Retinal pigment epithelial cell (primary cell): Measurements from ENCODE around the gene LPAR2.

Source experiments
- DNase-seq: peaks from one replicate; pipeline ENCODE4 v3.0.0-alpha.2; 2010; ENCODE audit warnings: low read depth
- H3K4me3 ChIP-seq: 2 replicates; pipeline ENCODE4 v1.5.1; 2011; ENCODE audit warnings: mild to moderate bottlenecking, low read length, control low read depth, moderate library complexity
- TF ChIP-seq, protein P1 (sequence below): conservative IDR thresholded peaks from 2 replicates; pipeline ENCODE4 v1.5.1; 2011; ENCODE audit warnings: low read depth, low read length, control low read depth, inconsistent platforms

Gene LPAR2

DNA sequence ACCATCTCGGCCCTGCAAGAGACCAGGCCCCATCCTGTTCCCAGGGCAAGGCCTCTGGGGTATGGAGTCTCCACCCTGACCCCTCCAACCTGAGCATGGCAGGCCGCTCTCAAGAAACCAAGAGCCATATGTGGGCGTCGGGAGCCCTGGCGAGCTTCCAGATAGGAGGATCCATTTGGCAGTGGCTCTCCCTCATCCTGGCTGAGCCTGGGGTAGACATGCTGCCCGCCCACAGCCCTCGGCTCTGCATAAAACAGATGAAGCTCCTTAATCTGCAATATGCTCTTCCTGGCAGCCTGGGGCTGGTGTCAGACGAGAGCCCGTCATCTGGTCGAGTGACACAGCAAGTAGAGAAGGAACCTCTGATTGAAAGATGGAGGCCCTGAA, 29.4 kb upstream of the LPAR2 start:
- H3K4me3 ChIP-seq: no peak overlapping the region
- TF ChIP-seq, protein P1, sequence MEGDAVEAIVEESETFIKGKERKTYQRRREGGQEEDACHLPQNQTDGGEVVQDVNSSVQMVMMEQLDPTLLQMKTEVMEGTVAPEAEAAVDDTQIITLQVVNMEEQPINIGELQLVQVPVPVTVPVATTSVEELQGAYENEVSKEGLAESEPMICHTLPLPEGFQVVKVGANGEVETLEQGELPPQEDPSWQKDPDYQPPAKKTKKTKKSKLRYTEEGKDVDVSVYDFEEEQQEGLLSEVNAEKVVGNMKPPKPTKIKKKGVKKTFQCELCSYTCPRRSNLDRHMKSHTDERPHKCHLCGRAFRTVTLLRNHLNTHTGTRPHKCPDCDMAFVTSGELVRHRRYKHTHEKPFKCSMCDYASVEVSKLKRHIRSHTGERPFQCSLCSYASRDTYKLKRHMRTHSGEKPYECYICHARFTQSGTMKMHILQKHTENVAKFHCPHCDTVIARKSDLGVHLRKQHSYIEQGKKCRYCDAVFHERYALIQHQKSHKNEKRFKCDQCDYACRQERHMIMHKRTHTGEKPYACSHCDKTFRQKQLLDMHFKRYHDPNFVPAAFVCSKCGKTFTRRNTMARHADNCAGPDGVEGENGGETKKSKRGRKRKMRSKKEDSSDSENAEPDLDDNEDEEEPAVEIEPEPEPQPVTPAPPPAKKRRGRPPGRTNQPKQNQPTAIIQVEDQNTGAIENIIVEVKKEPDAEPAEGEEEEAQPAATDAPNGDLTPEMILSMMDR: no peak
- DNase-seq: no peak

DNA sequence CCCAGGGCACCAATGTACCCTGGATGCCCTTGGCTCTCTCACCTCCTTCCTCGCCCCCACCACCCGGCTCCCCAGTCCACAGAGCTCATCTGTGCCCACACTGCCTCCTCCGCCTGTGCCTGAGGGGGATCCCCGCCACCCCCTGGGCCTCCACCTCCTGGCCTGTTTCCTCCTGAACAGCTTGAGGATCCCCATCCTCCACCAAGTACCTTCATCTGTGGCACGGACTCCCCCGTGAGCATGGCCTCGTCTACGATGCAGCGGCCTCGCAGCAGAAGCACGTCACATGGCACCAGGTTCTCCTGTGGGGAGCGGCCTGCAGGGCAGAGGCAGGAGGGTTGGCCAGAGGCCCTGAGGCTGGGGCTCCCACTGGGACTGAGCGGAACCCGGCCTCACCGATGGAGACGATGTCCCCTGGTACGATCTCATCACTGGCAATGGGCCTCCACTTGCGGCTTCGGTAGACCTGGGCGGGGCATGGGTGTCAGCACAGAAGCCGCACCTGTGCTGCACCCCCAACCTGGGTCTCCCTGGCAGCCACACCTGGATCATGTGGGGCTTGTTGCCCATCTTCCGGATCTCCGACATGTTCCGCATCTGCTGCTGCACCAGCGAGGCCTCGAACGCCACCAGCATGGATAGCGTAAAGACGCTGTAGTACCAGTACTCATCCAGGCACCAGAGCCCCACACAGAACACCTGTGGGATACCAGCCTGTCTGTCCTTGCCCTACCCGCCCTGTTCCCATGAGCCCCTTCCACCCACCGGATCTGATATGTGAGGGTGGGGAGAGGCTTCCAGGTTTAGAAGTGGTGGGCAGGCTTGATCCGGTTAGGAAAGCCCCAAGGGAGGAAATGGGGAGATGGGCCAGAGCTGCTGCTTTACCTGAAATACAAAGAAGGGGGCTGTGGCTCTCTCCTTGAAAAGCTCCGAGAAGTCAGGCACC, 28.7 kb upstream of the LPAR2 start:
- H3K4me3 ChIP-seq: no peak overlapping the region
- no peak for DNase-seq
- TF ChIP-seq, protein P1: no peak

DNA sequence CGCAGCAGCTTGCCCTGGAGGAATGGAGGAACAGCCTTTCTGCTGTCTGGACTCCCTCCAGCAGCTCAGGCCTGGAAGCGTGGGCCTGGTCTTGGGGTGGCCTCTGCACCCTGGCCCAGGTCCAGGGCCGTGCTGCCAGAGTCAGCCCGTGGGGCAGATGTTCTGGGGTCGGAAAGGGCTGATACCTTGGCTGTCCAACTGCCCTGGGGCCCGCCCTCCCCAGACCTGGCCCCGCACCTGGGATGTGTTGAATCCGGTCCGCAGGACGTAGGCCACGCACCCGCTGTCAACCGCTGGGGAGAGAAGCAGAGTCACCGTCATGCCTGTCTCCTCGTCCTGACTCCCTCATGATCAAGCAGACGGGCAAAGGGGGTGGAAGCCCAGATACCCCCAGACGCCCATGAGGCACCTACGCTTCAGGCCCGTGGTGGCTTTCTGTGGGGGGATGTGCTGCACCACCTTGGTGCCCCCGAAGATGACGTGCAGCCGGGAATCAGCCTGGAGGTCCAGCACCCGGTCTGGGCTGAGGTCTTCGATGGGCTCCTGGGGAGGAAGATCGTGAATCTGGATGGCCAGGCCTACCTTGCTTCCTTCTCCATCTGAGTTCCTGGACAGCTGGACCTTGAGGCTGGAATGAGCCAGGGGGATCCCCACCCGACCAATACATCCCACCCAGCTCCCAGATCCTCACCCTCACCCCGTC, 27.8 kb upstream of the LPAR2 start:
- H3K4me3 ChIP-seq: no peak overlapping the region
- TF ChIP-seq, protein P1: no peak
- no peak for DNase-seq

DNA sequence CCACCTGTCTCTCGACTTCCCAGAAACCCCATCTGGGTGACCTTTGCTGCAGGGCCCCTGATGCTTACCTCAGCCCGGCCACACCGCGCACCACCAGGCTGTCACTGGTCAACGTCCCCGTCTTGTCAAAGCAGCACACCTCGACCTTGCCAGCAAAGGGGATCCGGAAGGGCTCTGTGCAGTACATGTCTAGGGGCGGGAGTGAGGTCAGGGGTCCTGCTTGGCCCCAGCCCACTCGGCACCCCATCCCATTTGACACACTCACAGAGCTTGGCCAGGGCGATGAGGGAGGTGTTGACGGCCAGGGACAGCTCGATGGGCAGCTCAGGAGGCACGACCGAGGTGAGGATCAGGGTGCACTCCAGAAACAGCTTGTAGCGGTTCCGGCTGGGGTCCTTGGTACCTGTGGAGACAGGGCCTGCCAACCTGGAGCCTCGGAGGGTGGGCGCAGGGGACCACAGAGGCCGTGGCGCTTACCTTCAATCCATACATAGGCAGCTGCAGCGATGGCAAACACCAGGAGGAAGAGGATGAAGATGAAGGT, 27.1 kb upstream of the LPAR2 start:
- TF ChIP-seq, protein P1: no peak
- H3K4me3 ChIP-seq: no peak overlapping the region
- DNase-seq: no peak

DNA sequence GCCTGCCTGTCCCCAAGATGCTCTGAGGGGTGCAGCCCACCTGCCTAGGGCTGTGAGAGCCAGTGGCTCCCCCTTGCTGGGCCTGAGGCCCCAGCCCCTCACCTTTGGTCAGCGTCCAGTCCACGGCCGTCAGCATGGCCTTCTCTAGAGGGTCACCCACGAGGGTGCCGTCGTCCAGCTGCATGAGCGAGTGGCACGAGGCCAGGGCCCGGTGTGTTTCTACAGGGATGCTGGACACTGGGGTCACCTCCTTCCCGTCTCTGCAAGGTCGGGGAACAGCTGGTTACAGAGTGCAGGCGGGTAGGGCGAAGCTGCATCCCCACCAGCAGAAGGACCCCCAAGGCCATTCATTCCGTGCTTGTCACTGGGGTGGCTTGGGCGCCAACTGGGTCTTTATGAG, 26.4 kb upstream of the LPAR2 start:
- no peak for DNase-seq
- TF ChIP-seq, protein P1: no peak
- no peak overlapping the region for H3K4me3 ChIP-seq

DNA sequence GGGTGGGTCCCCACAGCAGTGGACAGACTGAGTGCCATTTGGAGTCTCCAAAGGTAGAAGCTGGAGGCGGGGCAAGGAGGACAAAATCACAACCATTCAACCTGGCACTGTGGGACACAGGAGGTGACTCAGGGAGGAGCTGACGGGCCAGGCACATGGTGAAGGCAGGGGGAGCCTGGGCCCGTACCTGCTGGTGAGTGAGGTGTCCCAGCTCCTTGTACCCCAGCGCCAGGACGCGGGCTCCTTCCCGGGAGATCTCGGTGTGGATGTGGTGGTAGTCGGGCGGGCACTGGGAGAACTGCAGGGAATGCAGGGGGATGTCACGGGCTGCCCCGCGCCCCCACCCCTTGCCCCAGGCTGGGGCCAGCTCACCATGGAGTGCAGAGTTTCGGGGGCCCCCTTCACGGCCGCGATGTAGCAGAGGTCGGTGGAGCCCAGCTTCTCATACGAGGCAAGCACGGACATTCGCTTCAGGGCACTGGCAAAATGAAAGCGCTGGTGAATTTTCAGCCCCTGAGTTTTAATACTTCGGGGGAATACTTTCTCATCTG, 25.7 kb upstream of the LPAR2 start:
- no peak overlapping the region for H3K4me3 ChIP-seq
- TF ChIP-seq, protein P1: no peak
- no peak for DNase-seq
